HG03066 (cell line): ENCODE results near the gene GLI3.
"Not testable (repeated sequence)": the region's sequence is repeated elsewhere in the genome, so short reads cannot be mapped to it uniquely, and the experiment has no call there.

Experiments
- ATAC-seq: cut with Tn5 transposase; IDR thresholded peaks from one replicate; pipeline ENCODE4 v1.9.1; 2021; ENCODE audit warnings: low read depth; ENCODE audit not compliant: unreplicated experiment

The GLI3 gene

GRCh38 chr7:42214060-42214679 is 22.8 kb downstream of the GLI3 start:
- ATAC-seq = no peak

- ATAC-seq = no peak
Measured at GRCh38 chr7:42213093-42213492, 23.9 kb downstream of the GLI3 start.

GRCh38 chr7:42212541-42213090 is 24.4 kb downstream of the GLI3 start:
- no peak for ATAC-seq

GRCh38 chr7:42211938-42212337 is 25.1 kb downstream of the GLI3 start:
- ATAC-seq = no peak

- no peak for ATAC-seq
Measured at GRCh38 chr7:42210779-42211178, 26.2 kb downstream of the GLI3 start.

- ATAC-seq = no peak
Measured at GRCh38 chr7:42210333-42210732, 26.7 kb downstream of the GLI3 start.

GRCh38 chr7:42209085-42209484 is 27.9 kb downstream of the GLI3 start:
- ATAC-seq = not testable (repeated sequence)

GRCh38 chr7:42208572-42208971 is 28.4 kb downstream of the GLI3 start:
- no peak for ATAC-seq

- ATAC-seq = no peak
Measured at GRCh38 chr7:42207420-42207819, 29.6 kb downstream of the GLI3 start.

- no peak for ATAC-seq
Measured at GRCh38 chr7:42203336-42203735, 33.7 kb downstream of the GLI3 start.

- no peak for ATAC-seq
Measured at GRCh38 chr7:42202601-42203000, 34.4 kb downstream of the GLI3 start.

GRCh38 chr7:42198974-42199668 is 37.9 kb downstream of the GLI3 start:
- ATAC-seq = no peak

GRCh38 chr7:42198296-42198695 is 38.7 kb downstream of the GLI3 start:
- ATAC-seq = no peak

- ATAC-seq = no peak
Measured at GRCh38 chr7:42197451-42197850, 39.6 kb downstream of the GLI3 start.

- ATAC-seq = no peak
Measured at GRCh38 chr7:42194238-42194637, 42.8 kb downstream of the GLI3 start.

- ATAC-seq = no peak
Measured at GRCh38 chr7:42193471-42194129, 43.4 kb downstream of the GLI3 start.

GRCh38 chr7:42192851-42193461 is 44.1 kb downstream of the GLI3 start:
- ATAC-seq = no peak

- no peak for ATAC-seq
Measured at GRCh38 chr7:42192066-42192465, 44.9 kb downstream of the GLI3 start.

- no peak for ATAC-seq
Measured at GRCh38 chr7:42189535-42189934, 47.5 kb downstream of the GLI3 start.

GRCh38 chr7:42186151-42186550 is 50.9 kb downstream of the GLI3 start:
- ATAC-seq = no peak

GRCh38 chr7:42185726-42186125 is 51.3 kb downstream of the GLI3 start:
- ATAC-seq = no peak
